OCI-LY7 (cell line): ENCODE measurements around the gene IPO8. TPM values are rescaled to one million over a fixed set of nuclear protein-coding genes. Genes with fewer than 3 reads are reported as not detected.

Source experiments
- BruUV-seq: library from RNA; stranded (reverse); fragments of 400-500 nt; replicated peaks from 2 replicates; lab custom pipeline; 2021; lab: Mats Ljungman, UMichigan
- CTCF ChIA-PET: fragments of 300-600 bp; sonication (Branson Sonifier 250); formaldehyde crosslinking; loops from one replicate; lab custom pipeline; 2022; ENCODE audit warnings: antibody characterized with exemption; ENCODE audit not compliant: unreplicated experiment; lab: Charles Lee
- POLR2A ChIA-PET: fragments of 300-600 bp; sonication (Branson Sonifier 250); formaldehyde crosslinking; loops from one replicate; lab custom pipeline; 2022; ENCODE audit warnings: antibody characterized with exemption; lab: Charles Lee
- DNase-seq: peaks from one replicate; pipeline ENCODE4 v3.0.0-alpha.2; 2015; ENCODE audit warnings: low spot score
- H2AFZ ChIP-seq: fragments of 200-600 bp; sonication (generic), shearing (Covaris generic); 2 replicates; pipeline ENCODE4 v1.6.1; 2014; ENCODE audit warnings: mild to moderate bottlenecking, antibody characterized with exemption, low read length, moderate library complexity
- H3K27ac ChIP-seq: fragments of 200-600 bp; sonication (generic); 2 replicates; pipeline ENCODE4 v1.5.1; 2014; ENCODE audit warnings: mixed run types, low read depth, mild to moderate bottlenecking, moderate library complexity, low read length, inconsistent platforms; ENCODE audit not compliant: poor library complexity, severe bottlenecking
- H3K36me3 ChIP-seq: fragments of 200-600 bp; sonication (generic); 2 replicates; pipeline ENCODE4 v1.6.1; 2014; ENCODE audit warnings: mild to moderate bottlenecking, antibody characterized with exemption, low read length, moderate library complexity, mixed read lengths; ENCODE audit not compliant: insufficient read depth
- H3K4me1 ChIP-seq: fragments of 200-600 bp; sonication (generic); 2 replicates; pipeline ENCODE4 v1.5.1; 2014; ENCODE audit warnings: mild to moderate bottlenecking, low read length; ENCODE audit not compliant: insufficient read depth, poor library complexity, severe bottlenecking
- H3K4me2 ChIP-seq: fragments of 200-600 bp; sonication (generic); 2 replicates; pipeline ENCODE4 v1.6.1; 2014; ENCODE audit warnings: mild to moderate bottlenecking, low read length
- H3K4me3 ChIP-seq: fragments of 200-600 bp; sonication (generic); 2 replicates; pipeline ENCODE4 v1.5.1; 2014; ENCODE audit warnings: mild to moderate bottlenecking, low read depth, low read length; ENCODE audit not compliant: poor library complexity, severe bottlenecking
- H3K79me2 ChIP-seq: fragments of 200-600 bp; sonication (generic); 2 replicates; pipeline ENCODE4 v1.6.1; 2016; ENCODE audit warnings: low read depth, mild to moderate bottlenecking, low read length, moderate library complexity, mixed read lengths; ENCODE audit not compliant: insufficient read depth
- H3K9me2 ChIP-seq: fragments of 200-600 bp; sonication (generic); 2 replicates; pipeline ENCODE4 v1.6.1; 2016; ENCODE audit warnings: mild to moderate bottlenecking, low read length, mixed read lengths; ENCODE audit not compliant: insufficient read depth
- H3K9me3 ChIP-seq: fragments of 200-600 bp; sonication (generic); 2 replicates; pipeline ENCODE4 v1.6.1; 2014; ENCODE audit warnings: mild to moderate bottlenecking, mixed run types, low read length, mixed read lengths
- H4K20me1 ChIP-seq: fragments of 200-600 bp; sonication (generic); 2 replicates; pipeline ENCODE4 v1.6.1; 2014; ENCODE audit warnings: mild to moderate bottlenecking, antibody characterized with exemption, low read length, moderate library complexity, mixed read lengths; ENCODE audit not compliant: insufficient read depth
- CTCF ChIP-seq: fragments of 200-600 bp; sonication (generic); conservative IDR thresholded peaks from 2 replicates; pipeline ENCODE4 v1.5.1; 2014; ENCODE audit warnings: mild to moderate bottlenecking, antibody characterized with exemption, low read length, moderate library complexity, mixed read lengths
- EZH2phosphoT487 ChIP-seq: fragments of 200-600 bp; sonication (generic); IDR thresholded peaks from 2 replicates; pipeline ENCODE4 v1.6.1; 2018; ENCODE audit warnings: low read depth, borderline replicate concordance, mild to moderate bottlenecking, mixed run types, antibody characterized with exemption, low read length, moderate library complexity, mixed read lengths
- intact Hi-C: fragments of 100-400 bp; cut with micrococcal nuclease; formaldehyde crosslinking; loops from one replicate; pipeline ENCODE4 v1.10.0; 2022; ENCODE audit not compliant: unreplicated experiment
- total RNA-seq, 2 experiments: library from RNA; depleted of rRNA in 1 of 2; stranded (reverse); fragments of >200 nt in 1 of 2; shearing (Covaris generic) in 1 of 2; gene quantifications; 2 replicates each; pipeline ENCODE4 v1.2.3, GENCODE V29; 2014 to 2022

The IPO8 gene
- total RNA-seq, 2 experiments from 2014 or later, result 14.7 to 41.6 TPM

DNA sequence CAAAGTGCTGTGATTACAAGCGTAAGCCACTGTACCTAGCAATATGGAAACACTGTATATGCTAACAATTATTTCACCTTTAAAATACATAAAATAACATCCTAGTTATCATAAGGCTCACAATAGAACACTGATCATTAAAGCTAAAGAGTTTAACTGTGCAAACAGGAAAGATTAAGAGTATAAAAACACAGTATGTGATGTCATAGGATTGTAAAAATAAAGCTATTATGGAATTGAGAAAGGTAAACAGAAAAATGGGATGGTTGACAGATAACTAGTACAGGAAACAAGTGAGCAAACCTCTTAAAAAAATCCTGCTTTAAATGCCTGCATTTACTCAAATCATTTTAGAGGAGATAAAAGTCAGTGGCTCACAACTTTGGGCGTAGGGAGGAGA, 10.8 kb upstream of the IPO8 start:
- no TSS peak for BruUV-seq
- H3K9me2 ChIP-seq, result no peaks in the 10 kb centered on the region
- no peak overlapping the region for H3K27ac ChIP-seq
- intact Hi-C loops, result no loop called here
- H3K4me1 ChIP-seq, result no peaks in the 10 kb centered on the region
- H3K4me3 ChIP-seq, result no peak overlapping the region
- no peak for TF ChIP-seq EZH2phosphoT487
- TF ChIP-seq CTCF, result no peak
- no peaks in the 10 kb centered on the region for H3K79me2 ChIP-seq
- H3K4me2 ChIP-seq, result no peak overlapping the region
- H4K20me1 ChIP-seq, result no peaks in the 10 kb centered on the region
- no peak overlapping the region for H2AFZ ChIP-seq
- POLR2A ChIA-PET, result interaction anchor here (0.6 to 1.1 kb wide), 4 partner anchors 10 to 78 kb away, joined by 3 to 4 read pairs (median 3); partner anchors contain the start of gene IPO8
- no peak for DNase-seq
- CTCF ChIA-PET, result no interaction called here
- H3K36me3 ChIP-seq, result peaks cover 26% of the 10 kb centered on the region; the same call in 1 of the 2 replicates
- no peaks in the 10 kb centered on the region for H3K9me3 ChIP-seq

- POLR2A ChIA-PET, result interaction anchor here (0.7 to 2.1 kb wide), 4 partner anchors 8 to 112 kb away, joined by 3 to 8 read pairs (median 3); no protein-coding TSS in a partner anchor
- BruUV-seq, result no TSS peak
Observed at GRCh38 chr12:30701056-30701455, 5.4 kb upstream of the IPO8 start.

More at GRCh38 chr12:30701056-30701455, 5.4 kb upstream of the IPO8 start:
- Histone ChIP-seq H3K9me3 (no peaks in the 10 kb centered on the region), H3K9me2 (no peaks in the 10 kb centered on the region), H3K4me3 (no peak overlapping the region), H3K79me2 (no peaks in the 10 kb centered on the region), H3K36me3 (no peaks in the 10 kb centered on the region), H3K27ac (no peak overlapping the region), H4K20me1 (no peaks in the 10 kb centered on the region), H3K4me1 (peaks cover 6% of the 10 kb centered on the region), H2AFZ (no peak overlapping the region), H3K4me2 (no peak overlapping the region)
- no peak for TF ChIP-seq CTCF
- no peak for TF ChIP-seq EZH2phosphoT487
- DNase-seq, result no peak
- CTCF ChIA-PET, result no interaction called here
- intact Hi-C loops, result no loop called here
